GM18505 (cell line): ENCODE measurements around the gene MAVS.

Experiments used
- ATAC-seq: cut with Tn5 transposase; IDR thresholded peaks from one replicate; pipeline ENCODE4 v1.9.1; 2021; ENCODE audit not compliant: unreplicated experiment
- POLR2A ChIP-seq: IDR thresholded peaks from 4 replicates; pipeline ENCODE4 v1.6.1; 2011; ENCODE audit warnings: borderline replicate concordance; ENCODE audit not compliant: insufficient read depth, insufficient read length; ENCODE audit errors: extremely low read depth

Gene MAVS

GRCh38 chr20:3906744-3907721 lies 60.4 kb downstream of the MAVS start:
- peak; percentile 10 for TF ChIP-seq POLR2A
- peak; percentile 73 for ATAC-seq

GRCh38 chr20:3908667-3909066 lies 62.0 kb downstream of the MAVS start:
- no peak for ATAC-seq
- no peak for TF ChIP-seq POLR2A

- TF ChIP-seq POLR2A: no peak
- no peak for ATAC-seq
Measured at GRCh38 chr20:3909952-3910366, 63.3 kb downstream of the MAVS start.

GRCh38 chr20:3910853-3911252 lies 64.2 kb downstream of the MAVS start:
- TF ChIP-seq POLR2A: no peak
- ATAC-seq: no peak

- no peak for TF ChIP-seq POLR2A
- ATAC-seq: no peak
Measured at GRCh38 chr20:3911956-3912355, 65.3 kb downstream of the MAVS start.

GRCh38 chr20:3914446-3914845 lies 67.8 kb downstream of the MAVS start:
- ATAC-seq: no peak

GRCh38 chr20:3915691-3916090 lies 69.1 kb downstream of the MAVS start:
- no peak for ATAC-seq
- no peak for TF ChIP-seq POLR2A

More at GRCh38 chr20:3914446-3914845, 67.8 kb downstream of the MAVS start:
- no peak for TF ChIP-seq POLR2A

- no peak for TF ChIP-seq POLR2A
- ATAC-seq: no peak
Measured at GRCh38 chr20:3916364-3916763, 69.7 kb downstream of the MAVS start.

- no peak for ATAC-seq
- no peak for TF ChIP-seq POLR2A
Measured at GRCh38 chr20:3919352-3919751, 72.7 kb downstream of the MAVS start.

- ATAC-seq: no peak
- TF ChIP-seq POLR2A: no peak
Measured at GRCh38 chr20:3922223-3922982, 75.8 kb downstream of the MAVS start.

GRCh38 chr20:3922983-3923339 lies 76.3 kb downstream of the MAVS start:
- TF ChIP-seq POLR2A: no peak
- no peak for ATAC-seq

GRCh38 chr20:3923818-3924217 lies 77.2 kb downstream of the MAVS start:
- no peak for ATAC-seq
- no peak for TF ChIP-seq POLR2A

GRCh38 chr20:3924304-3925112 lies 77.9 kb downstream of the MAVS start:
- no peak for ATAC-seq
- TF ChIP-seq POLR2A: peak; percentile 28
